Left ventricle myocardium inferior (tissue), 1 donor: ENCODE measurements around the gene AP1B1. TPM values are rescaled to one million over a fixed set of nuclear protein-coding genes. Genes with fewer than 3 reads are reported as not detected.

Source experiments
- DNase-seq: peaks from one replicate; pipeline ENCODE4 v3.0.0-alpha.2; 2020
- H3K27ac ChIP-seq: fragments of 200-600 bp; replicated peaks from 2 replicates; pipeline ENCODE4 v1.8.0; 2021
- H3K27me3 ChIP-seq: fragments of 200-600 bp; 2 replicates; pipeline ENCODE4 v1.8.0; 2021; ENCODE audit warnings: low read depth
- H3K36me3 ChIP-seq: fragments of 200-600 bp; 2 replicates; pipeline ENCODE4 v1.8.0; 2021
- H3K4me1 ChIP-seq: fragments of 200-600 bp; 2 replicates; pipeline ENCODE4 v1.8.0; 2021
- H3K4me3 ChIP-seq: fragments of 200-600 bp; 2 replicates; pipeline ENCODE4 v1.8.0; 2021; ENCODE audit warnings: mild to moderate bottlenecking, moderate library complexity
- H3K9me3 ChIP-seq: fragments of 200-600 bp; replicated peaks from 2 replicates; pipeline ENCODE4 v1.8.0; 2021
- intact Hi-C: fragments of 100-400 bp; cut with micrococcal nuclease; formaldehyde crosslinking; loops from one replicate; pipeline ENCODE4 v1.11.0; 2022
- total RNA-seq: library from RNA; stranded (reverse); fragmentation: NEBNext Ultra II Directional; extraction: Animal tissue kit (Norgen Biotek cat#: 25700); gene quantifications from one replicate; pipeline ENCODE4 v1.2.1, GENCODE V29; 2021
- TF ChIP-seq, protein P1 (sequence below): fragments of 200-600 bp; IDR thresholded peaks from 2 replicates; pipeline ENCODE4 v1.8.0; 2021; ENCODE audit warnings: antibody characterized with exemption, mild to moderate bottlenecking, borderline replicate concordance
- donor health status: DM: no; HTN: yes; CAD: no; lungs with severe emphysema.

Gene AP1B1
- total RNA-seq, 1 donor from 2014 or later = 28.2 TPM

DNA sequence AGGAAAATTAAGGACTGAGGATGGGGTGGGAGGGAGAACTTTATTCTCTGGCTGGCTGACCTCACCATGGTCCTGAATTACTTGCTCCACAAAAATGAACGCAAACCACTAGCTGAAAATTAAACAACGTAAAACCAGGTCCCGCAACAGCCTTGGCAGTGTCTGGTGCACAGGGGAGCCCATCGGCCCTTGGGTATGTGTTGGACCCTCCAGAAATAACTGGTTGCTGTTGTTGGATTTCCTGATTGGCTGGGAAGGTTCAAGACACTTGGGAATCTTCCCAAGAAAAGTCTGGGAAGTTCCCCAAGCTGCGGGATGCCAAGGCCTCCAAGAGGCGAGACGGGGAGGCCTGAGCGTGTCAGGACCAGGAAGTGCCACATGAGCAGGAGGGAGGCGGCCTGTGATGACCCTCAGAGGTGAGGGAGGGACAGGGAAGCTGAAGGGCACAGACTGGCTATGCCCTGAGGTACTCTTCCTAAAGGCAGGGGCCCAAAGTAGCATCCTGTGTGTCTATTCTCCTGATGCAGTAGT is 62.5 kb downstream of the AP1B1 start:
- no peak for DNase-seq
- Histone ChIP-seq H3K36me3 (peaks cover 39% of the 10 kb centered on the region), H3K9me3 (no peaks in the 10 kb centered on the region), H3K27ac (no peak overlapping the region), H3K4me1 (peaks cover 7% of the 10 kb centered on the region), H3K27me3 (no peaks in the 10 kb centered on the region), H3K4me3 (no peak overlapping the region)
- TF ChIP-seq, protein P1, sequence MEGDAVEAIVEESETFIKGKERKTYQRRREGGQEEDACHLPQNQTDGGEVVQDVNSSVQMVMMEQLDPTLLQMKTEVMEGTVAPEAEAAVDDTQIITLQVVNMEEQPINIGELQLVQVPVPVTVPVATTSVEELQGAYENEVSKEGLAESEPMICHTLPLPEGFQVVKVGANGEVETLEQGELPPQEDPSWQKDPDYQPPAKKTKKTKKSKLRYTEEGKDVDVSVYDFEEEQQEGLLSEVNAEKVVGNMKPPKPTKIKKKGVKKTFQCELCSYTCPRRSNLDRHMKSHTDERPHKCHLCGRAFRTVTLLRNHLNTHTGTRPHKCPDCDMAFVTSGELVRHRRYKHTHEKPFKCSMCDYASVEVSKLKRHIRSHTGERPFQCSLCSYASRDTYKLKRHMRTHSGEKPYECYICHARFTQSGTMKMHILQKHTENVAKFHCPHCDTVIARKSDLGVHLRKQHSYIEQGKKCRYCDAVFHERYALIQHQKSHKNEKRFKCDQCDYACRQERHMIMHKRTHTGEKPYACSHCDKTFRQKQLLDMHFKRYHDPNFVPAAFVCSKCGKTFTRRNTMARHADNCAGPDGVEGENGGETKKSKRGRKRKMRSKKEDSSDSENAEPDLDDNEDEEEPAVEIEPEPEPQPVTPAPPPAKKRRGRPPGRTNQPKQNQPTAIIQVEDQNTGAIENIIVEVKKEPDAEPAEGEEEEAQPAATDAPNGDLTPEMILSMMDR = no peak
- intact Hi-C loops = no loop called here

DNA sequence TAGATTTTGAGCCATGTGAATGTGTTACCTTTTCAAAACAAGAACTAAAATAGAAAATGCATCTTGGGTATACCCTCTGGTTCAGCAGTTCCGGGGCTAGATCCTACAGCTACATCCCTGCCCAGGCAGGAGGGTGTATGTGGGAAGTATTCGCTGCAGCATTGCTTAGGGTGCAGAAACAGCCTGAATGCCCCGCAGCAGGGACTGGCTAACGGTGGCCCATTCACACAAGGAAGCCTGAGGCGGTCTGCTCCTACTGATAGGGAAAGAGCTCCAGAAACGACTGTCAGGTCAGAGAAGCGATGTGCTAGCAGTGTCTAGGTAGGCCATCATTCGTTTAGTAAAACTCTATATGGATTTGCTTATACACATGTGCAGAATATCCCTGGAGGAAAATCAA is 63.0 kb downstream of the AP1B1 start:
- Histone ChIP-seq H3K4me3 (no peak overlapping the region), H3K4me1 (peaks cover 2% of the 10 kb centered on the region), H3K27ac (no peak overlapping the region), H3K36me3 (peaks cover 34% of the 10 kb centered on the region), H3K27me3 (no peaks in the 10 kb centered on the region), H3K9me3 (no peaks in the 10 kb centered on the region)
- TF ChIP-seq, protein P1 = no peak
- no peak for DNase-seq
- intact Hi-C loops = no loop called here

DNA sequence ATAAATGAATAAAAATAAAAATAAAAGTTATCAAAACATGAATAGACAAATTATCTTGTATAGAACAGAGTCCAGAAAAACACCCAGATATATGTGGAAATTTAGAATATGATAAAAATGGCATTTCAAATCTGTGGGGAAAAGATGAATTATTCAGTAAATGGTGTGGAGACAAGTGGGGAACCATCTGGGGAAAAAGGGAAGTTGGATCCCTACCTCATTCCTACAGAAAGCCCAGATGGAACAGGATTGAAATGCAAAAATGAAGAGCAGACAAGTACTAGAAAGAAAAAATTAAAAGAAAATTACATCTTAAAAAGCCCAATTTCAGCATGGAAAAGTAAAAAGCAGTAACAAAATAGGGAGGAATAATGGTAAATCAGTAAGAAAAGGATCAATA is 64.7 kb downstream of the AP1B1 start:
- no peaks in the 10 kb centered on the region for H3K4me1 ChIP-seq
- no peak overlapping the region for H3K27ac ChIP-seq
- no peak overlapping the region for H3K4me3 ChIP-seq
- peaks cover 18% of the 10 kb centered on the region for H3K36me3 ChIP-seq
- H3K27me3 ChIP-seq = no peaks in the 10 kb centered on the region
- no peaks in the 10 kb centered on the region for H3K9me3 ChIP-seq
- DNase-seq = no peak
- intact Hi-C loops = no loop called here
- TF ChIP-seq, protein P1 = no peak

DNA sequence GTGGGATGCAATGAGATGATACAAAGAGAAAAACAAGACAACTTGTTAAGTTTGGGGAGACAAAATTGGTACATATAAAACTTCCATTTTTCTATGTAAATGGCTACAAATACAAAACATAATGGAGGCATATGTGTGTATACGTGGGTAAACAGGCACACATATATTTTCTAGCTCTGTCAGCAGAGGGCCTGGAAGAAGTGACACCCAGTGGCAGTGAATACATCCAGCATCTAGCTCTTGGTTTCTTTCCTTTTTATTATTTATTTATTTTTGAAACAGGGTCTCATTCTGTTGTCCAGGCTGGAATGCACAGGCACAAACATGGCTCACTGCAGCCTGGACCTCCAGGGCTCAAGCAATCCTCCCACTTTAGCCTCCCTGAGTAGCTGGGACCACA is 67.8 kb downstream of the AP1B1 start:
- no peak for DNase-seq
- Histone ChIP-seq H3K9me3 (no peaks in the 10 kb centered on the region), H3K36me3 (no peaks in the 10 kb centered on the region), H3K27me3 (peaks cover 10% of the 10 kb centered on the region), H3K4me1 (peaks cover 5% of the 10 kb centered on the region), H3K4me3 (no peak overlapping the region), H3K27ac (no peak overlapping the region)
- TF ChIP-seq, protein P1 = peak; percentile 13
- intact Hi-C loops = no loop called here

DNA sequence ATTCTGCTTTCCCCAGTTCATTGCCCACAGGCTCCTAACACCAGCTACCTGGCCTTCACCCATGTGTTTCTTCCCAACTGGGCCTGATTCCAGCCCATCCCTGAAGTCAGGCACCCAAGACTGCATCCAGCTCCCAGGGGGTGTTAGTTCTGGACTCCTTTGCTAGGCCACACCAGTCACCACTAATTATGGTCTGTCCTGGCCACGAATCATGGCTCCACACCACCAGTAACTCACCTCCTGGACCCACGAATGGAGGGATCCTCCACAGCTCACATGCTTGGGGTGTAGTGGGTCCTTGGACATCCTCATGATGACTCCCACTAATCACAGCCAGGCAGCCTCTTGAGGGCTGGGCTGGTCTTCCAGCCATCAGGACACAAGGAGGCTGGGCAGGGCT is 69.3 kb downstream of the AP1B1 start:
- no peak for DNase-seq
- TF ChIP-seq, protein P1 = no peak
- intact Hi-C loops = no loop called here

More for the DNA sequence above, 69.3 kb downstream of the AP1B1 start:
- H3K27me3 ChIP-seq = peaks cover 25% of the 10 kb centered on the region
- H3K4me3 ChIP-seq = no peak overlapping the region
- no peaks in the 10 kb centered on the region for H3K36me3 ChIP-seq
- H3K27ac ChIP-seq = no peak overlapping the region
- H3K9me3 ChIP-seq = no peaks in the 10 kb centered on the region
- peaks cover 20% of the 10 kb centered on the region for H3K4me1 ChIP-seq
